Sigmoid colon (tissue), 4 donors: ENCODE results near the gene SORT1.

Experiments
- CTCF ChIP-seq, 4 experiments: fragments of 450-650 bp in 3 of 4; fragments of 200-600 bp in 1 of 4; IDR thresholded peaks; one replicate each; pipeline ENCODE4 v1.5.1; 2016 to 2019; ENCODE audit warnings: antibody characterized with exemption in 4 of 4, mild to moderate bottlenecking in 3 of 4, moderate library complexity in 2 of 4
- POLR2A ChIP-seq, 2 donors: fragments of 450-650 bp; IDR thresholded peaks; one replicate each; pipeline ENCODE4 v1.6.1; 2016; ENCODE audit warnings: antibody characterized with exemption in 2 of 2, mild to moderate bottlenecking in 2 of 2, moderate library complexity in 2 of 2
- POLR2AphosphoS5 ChIP-seq, 4 donors: sonication (generic); formaldehyde crosslinking; IDR thresholded peaks; one replicate each; pipeline ENCODE4 v1.6.1; 2017; ENCODE audit warnings: antibody characterized with exemption in 4 of 4

GRCh38 chr1:109335091-109335490 is 62.6 kb downstream of the SORT1 start:
- TF ChIP-seq POLR2AphosphoS5 (IDR thresholded peaks at IDR 0.05), result no peak
- TF ChIP-seq POLR2A (IDR thresholded peaks at IDR 0.05), result no peak
- TF ChIP-seq CTCF (IDR thresholded peaks at IDR 0.05), result no peak
